ENCODE results near the gene DGLUCY.
A peak's percentile ranks its signal among the peaks of the same experiment; 100 is the strongest.
"Not testable (repeated sequence)": the region's sequence is repeated elsewhere in the genome, so short reads cannot be mapped to it uniquely, and the experiment has no call there.

The DGLUCY gene

GRCh38 chr14:91138511-91139359 is 24.9 kb downstream of the DGLUCY start:
- DNase-seq, result no peak

GRCh38 chr14:91139776-91140175 is 25.9 kb downstream of the DGLUCY start:
- no peak for DNase-seq

GRCh38 chr14:91140672-91141071 is 26.8 kb downstream of the DGLUCY start:
- peak in 1 of 14 donors; percentile 36 for DNase-seq

GRCh38 chr14:91142214-91142668 is 28.4 kb downstream of the DGLUCY start:
- DNase-seq, result peak in 1 of 14 donors; percentile 19

GRCh38 chr14:91143862-91144261 is 30.0 kb downstream of the DGLUCY start:
- peak in 1 of 14 donors; percentile 72 for DNase-seq

GRCh38 chr14:91144425-91145145 is 30.7 kb downstream of the DGLUCY start:
- DNase-seq, result no peak

GRCh38 chr14:91145391-91146160 is 31.7 kb downstream of the DGLUCY start:
- no peak for DNase-seq

- DNase-seq, result peak in 3 of 14 donors; percentile 35 to 61 (median 48)
These were observed 32.8 kb downstream of the DGLUCY start for GRCh38 chr14:91146661-91147060.

GRCh38 chr14:91149462-91149861 is 35.6 kb downstream of the DGLUCY start:
- DNase-seq, result peak in 1 of 14 donors; percentile 54

GRCh38 chr14:91152499-91152898 is 38.6 kb downstream of the DGLUCY start:
- DNase-seq, result no peak

- no peak for DNase-seq
These were observed 39.5 kb downstream of the DGLUCY start for GRCh38 chr14:91153360-91153759.

GRCh38 chr14:91154851-91155625 is 41.2 kb downstream of the DGLUCY start:
- DNase-seq, result no peak

- no peak for DNase-seq
These were observed 41.8 kb downstream of the DGLUCY start for GRCh38 chr14:91155626-91156089.

GRCh38 chr14:91156142-91156666 is 42.3 kb downstream of the DGLUCY start:
- DNase-seq, result not testable (repeated sequence)

- not testable (repeated sequence) for DNase-seq
These were observed 43.0 kb downstream of the DGLUCY start for GRCh38 chr14:91156877-91157276.

GRCh38 chr14:91158091-91158790 is 44.4 kb downstream of the DGLUCY start:
- DNase-seq, result peak in 1 of 14 donors; percentile 31

GRCh38 chr14:91159182-91159581 is 45.3 kb downstream of the DGLUCY start:
- DNase-seq, result no peak

GRCh38 chr14:91159906-91160305 is 46.0 kb downstream of the DGLUCY start:
- DNase-seq, result no peak

GRCh38 chr14:91163316-91163715 is 49.4 kb downstream of the DGLUCY start:
- DNase-seq, result no peak

- peak in 2 of 14 donors; percentile 38 to 80 for DNase-seq
These were observed 50.8 kb downstream of the DGLUCY start for GRCh38 chr14:91164676-91165075.

- peak in 3 of 14 donors; percentile 53 to 97 (median 54) for DNase-seq
These were observed 53.5 kb downstream of the DGLUCY start for GRCh38 chr14:91167380-91167770.
